IPS DF 4.7 (cell line): ENCODE results near the gene TENT4A.

Experiments
- DNase-seq: peaks from one replicate; pipeline ENCODE4 v3.0.0-alpha.2; 2013; ENCODE audit warnings: low spot score; ENCODE audit errors: extremely low read depth

Gene TENT4A

GRCh38 chr5:6717247-6717646, 4.0 kb downstream of the TENT4A start:
- no peak for DNase-seq

GRCh38 chr5:6717687-6718086, 4.5 kb downstream of the TENT4A start:
- DNase-seq = no peak

- no peak for DNase-seq
Observed at GRCh38 chr5:6718161-6718681, 5.0 kb downstream of the TENT4A start.

- no peak for DNase-seq
Observed at GRCh38 chr5:6718718-6719117, 5.5 kb downstream of the TENT4A start.

GRCh38 chr5:6719417-6719816, 6.2 kb downstream of the TENT4A start:
- DNase-seq = no peak

GRCh38 chr5:6719896-6720560, 6.8 kb downstream of the TENT4A start:
- no peak for DNase-seq

GRCh38 chr5:6720561-6720921, 7.3 kb downstream of the TENT4A start:
- DNase-seq = no peak

- no peak for DNase-seq
Observed at GRCh38 chr5:6721442-6721841, 8.2 kb downstream of the TENT4A start.

GRCh38 chr5:6722015-6722414, 8.8 kb downstream of the TENT4A start:
- DNase-seq = no peak

- DNase-seq = no peak
Observed at GRCh38 chr5:6723122-6723815, 10.0 kb downstream of the TENT4A start.

- no peak for DNase-seq
Observed at GRCh38 chr5:6723816-6724300, 10.6 kb downstream of the TENT4A start.

GRCh38 chr5:6724321-6724929, 11.2 kb downstream of the TENT4A start:
- DNase-seq = no peak

- no peak for DNase-seq
Observed at GRCh38 chr5:6725421-6725820, 12.2 kb downstream of the TENT4A start.

- no peak for DNase-seq
Observed at GRCh38 chr5:6726006-6726405, 12.8 kb downstream of the TENT4A start.

GRCh38 chr5:6727231-6727630, 14.0 kb downstream of the TENT4A start:
- DNase-seq = no peak

- DNase-seq = no peak
Observed at GRCh38 chr5:6728011-6728794, 15.0 kb downstream of the TENT4A start.

GRCh38 chr5:6728795-6729183, 15.6 kb downstream of the TENT4A start:
- no peak for DNase-seq

- no peak for DNase-seq
Observed at GRCh38 chr5:6729386-6730310, 16.4 kb downstream of the TENT4A start.

GRCh38 chr5:6730407-6730806, 17.2 kb downstream of the TENT4A start:
- DNase-seq = no peak

- no peak for DNase-seq
Observed at GRCh38 chr5:6730807-6731206, 17.6 kb downstream of the TENT4A start.
